ENCODE measurements around the gene SORCS2.

The SORCS2 gene

DNA sequence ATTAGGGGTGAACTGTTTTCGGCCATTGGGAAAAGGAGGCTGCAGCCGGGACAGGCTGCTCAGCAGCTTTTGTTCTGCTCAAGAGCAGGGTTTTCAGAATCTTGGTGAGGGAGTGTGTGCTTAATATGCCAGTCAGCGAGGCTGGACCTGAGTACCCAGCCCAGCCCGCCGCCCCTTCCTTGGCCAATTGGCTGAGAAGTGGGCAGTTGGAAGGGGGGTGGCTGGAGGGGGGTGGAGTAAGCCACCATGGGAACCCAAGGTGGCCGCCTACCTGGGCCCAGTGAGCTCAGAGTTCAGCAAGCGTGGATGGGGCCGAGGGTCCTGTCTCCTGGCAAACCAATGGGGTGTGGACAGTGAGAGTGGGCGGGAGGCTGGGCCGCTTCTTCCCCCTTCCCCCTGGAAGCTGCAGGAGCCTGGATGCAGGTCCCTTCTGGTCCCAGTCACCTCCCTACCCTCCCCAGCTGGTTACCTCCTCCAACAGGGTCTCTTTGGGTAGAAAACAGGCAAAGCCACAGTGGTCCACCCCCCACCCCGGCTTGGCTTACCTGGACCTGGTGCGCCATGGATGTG is 52.5 kb downstream of the SORCS2 start:
- ChIA-PET POLR2A (no interaction called here), CTCF (interaction anchor here (0.6 kb wide), 1 partner anchor 793 kb away, joined by 3 read pairs; no protein-coding TSS in a partner anchor)
- no peak overlapping the region for H3K27ac ChIP-seq (ENCODE audit: extremely low read depth, low read depth, low read length)
- TF ChIP-seq HOXC10 (CRISPR knock-in tag; IDR thresholded peaks at IDR 0.05) (no peak), GLI2 (tag by site-specific recombination; IDR thresholded peaks at IDR 0.05; ENCODE audit: borderline replicate concordance, low read depth) (no peak), ZNF112 (tag by site-specific recombination; IDR thresholded peaks at IDR 0.05) (no peak), ZBTB17 (tag by site-specific recombination; IDR thresholded peaks at IDR 0.05) (no peak), ZNF37A (tag by site-specific recombination; IDR thresholded peaks at IDR 0.05) (no peak), ZNF560 (tag by site-specific recombination; IDR thresholded peaks at IDR 0.05; ENCODE audit: borderline replicate concordance) (no peak), ZFP69B (tag by site-specific recombination; IDR thresholded peaks at IDR 0.05) (no peak)
- H3K36me3 ChIP-seq (ENCODE audit: control insufficient read depth in 2 of 2, insufficient read depth in 1 of 2, low read length in 2 of 2): no peaks in the 10 kb centered on the region
- H3K9me3 ChIP-seq (ENCODE audit: control insufficient read depth, insufficient read depth, low read depth, low read length): no peaks in the 10 kb centered on the region
- H3K4me3 ChIP-seq (ENCODE audit: low read depth, low read length): no peak overlapping the region
- H3K4me1 ChIP-seq (ENCODE audit: control insufficient read depth, insufficient read depth, low read length): no peaks in the 10 kb centered on the region

DNA sequence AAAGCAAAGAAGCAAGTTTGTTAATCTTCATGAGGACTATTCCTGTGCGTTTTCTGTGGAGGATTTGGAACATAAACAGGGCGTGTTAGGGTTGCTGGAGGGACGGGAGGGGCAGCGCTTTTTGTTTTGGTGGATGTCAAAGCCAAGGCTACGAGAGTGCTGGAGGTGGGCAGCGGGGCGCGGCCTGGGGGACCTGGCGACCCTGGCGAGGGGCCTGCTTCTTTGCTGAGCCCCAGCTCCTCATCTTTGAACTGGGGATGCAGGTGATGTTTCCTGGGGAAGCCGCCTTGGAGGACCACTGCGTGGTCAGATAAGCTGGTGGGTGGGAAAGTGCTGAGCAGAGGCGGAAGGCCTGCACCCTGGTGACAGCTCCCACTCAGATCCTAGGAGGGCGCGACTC is 55.2 kb downstream of the SORCS2 start:
- no peaks in the 10 kb centered on the region for H3K9me3 ChIP-seq (ENCODE audit: control insufficient read depth, insufficient read depth, low read depth, low read length)
- no peaks in the 10 kb centered on the region for H3K4me1 ChIP-seq (ENCODE audit: control insufficient read depth, insufficient read depth, low read length)
- no peak overlapping the region for H3K27ac ChIP-seq (ENCODE audit: extremely low read depth, low read depth, low read length)
- H3K36me3 ChIP-seq (ENCODE audit: control insufficient read depth in 2 of 2, insufficient read depth in 1 of 2, low read length in 2 of 2): no peaks in the 10 kb centered on the region
- H3K4me3 ChIP-seq (ENCODE audit: low read depth, low read length): no peak overlapping the region
- ChIA-PET POLR2A (no interaction called here), CTCF (no interaction called here)
- no peak for TF ChIP-seq ZNF169 (tag by site-specific recombination; IDR thresholded peaks at IDR 0.05)

DNA sequence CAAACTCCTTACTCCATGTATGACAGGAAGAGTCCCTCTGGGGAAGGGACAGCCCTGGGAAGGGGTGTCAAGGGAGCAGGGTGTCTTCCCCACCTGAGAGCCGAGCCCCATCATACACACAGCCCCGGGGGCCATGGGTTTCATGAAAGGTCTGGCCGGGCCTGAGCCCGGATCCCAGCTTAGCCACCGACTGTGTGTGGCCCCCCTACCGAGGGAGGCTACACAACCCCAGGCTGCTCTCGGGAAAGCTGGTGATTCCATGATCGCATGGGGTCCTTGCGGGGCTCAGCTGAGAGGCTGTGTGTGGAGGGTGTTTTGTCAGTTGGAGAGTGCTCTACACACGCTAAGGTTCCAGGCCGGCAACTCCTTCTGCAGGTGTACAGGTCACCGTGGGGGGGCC is 55.6 kb downstream of the SORCS2 start:
- POLR2A ChIA-PET: no interaction called here
- Histone ChIP-seq H3K4me3 (ENCODE audit: low read depth, low read length) (no peak overlapping the region), H3K9me3 (ENCODE audit: control insufficient read depth, insufficient read depth, low read depth, low read length) (no peaks in the 10 kb centered on the region), H3K4me1 (ENCODE audit: control insufficient read depth, insufficient read depth, low read length) (no peaks in the 10 kb centered on the region), H3K36me3 (ENCODE audit: control insufficient read depth in 2 of 2, insufficient read depth in 1 of 2, low read length in 2 of 2) (no peaks in the 10 kb centered on the region), H3K27ac (ENCODE audit: extremely low read depth, low read depth, low read length) (no peak overlapping the region)
- CTCF ChIA-PET: no interaction called here
- TF ChIP-seq ZNF629 (tag by site-specific recombination; IDR thresholded peaks at IDR 0.05) (no peak), ZNF362 (tag by site-specific recombination; IDR thresholded peaks at IDR 0.05) (no peak), ZFP69B (tag by site-specific recombination; IDR thresholded peaks at IDR 0.05) (no peak), ZNF174 (tag by site-specific recombination; IDR thresholded peaks at IDR 0.05) (no peak), ZNF366 (tag by site-specific recombination; conservative IDR thresholded peaks at IDR 0.05) (no peak), ZNF280C (tag by site-specific recombination; IDR thresholded peaks at IDR 0.05) (no peak), ZNF596 (tag by site-specific recombination; IDR thresholded peaks at IDR 0.05) (no peak), ZNF544 (tag by site-specific recombination; IDR thresholded peaks at IDR 0.05) (no peak), ZNF549 (tag by site-specific recombination; IDR thresholded peaks at IDR 0.05) (no peak), KLF10 (tag by site-specific recombination; IDR thresholded peaks at IDR 0.05) (no peak), TRIM28 (IDR thresholded peaks at IDR 0.05; ENCODE audit: borderline replicate concordance, low read length) (no peak), ZNF529 (tag by site-specific recombination; IDR thresholded peaks at IDR 0.05; ENCODE audit: insufficient replicate concordance) (no peak), ZNF658 (tag by site-specific recombination; IDR thresholded peaks at IDR 0.05) (no peak), ZNF600 (tag by site-specific recombination; IDR thresholded peaks at IDR 0.05) (no peak), ZNF837 (tag by site-specific recombination; IDR thresholded peaks at IDR 0.05) (no peak), ZNF223 (tag by site-specific recombination; IDR thresholded peaks at IDR 0.05) (no peak), GLIS1 (tag by site-specific recombination; IDR thresholded peaks at IDR 0.05) (no peak), PBX3 (CRISPR knock-in tag; IDR thresholded peaks at IDR 0.05) (no peak), BCL11B (tag by site-specific recombination; IDR thresholded peaks at IDR 0.05; ENCODE audit: low read depth) (no peak)

All from HEK293 (cell line).